Thoracic aorta (tissue), 2 donors: ENCODE data around the gene DMKN. TPM values are rescaled to one million over a fixed set of nuclear protein-coding genes. Genes with fewer than 3 reads are reported as not detected.
"Not testable (repeated sequence)": the region's sequence is repeated elsewhere in the genome, so short reads cannot be mapped to it uniquely, and the experiment has no call there.

ENCODE experiments used
- ATAC-seq: fragments of 150-250 bp; one replicate; pipeline ENCODE4 v1.8.0; 2017; ENCODE audit warnings: low read depth; ENCODE audit not compliant: insufficient number of reproducible peaks, low FRiP score
- DNase-seq: peaks from one replicate; pipeline ENCODE4 v3.0.0-alpha.2; 2020; ENCODE audit warnings: low spot score
- H3K27ac ChIP-seq, 2 donors: fragments of 200-600 bp; sonication (generic); 1 replicate in 1 of 2; 2 replicates in 1 of 2; pipeline ENCODE4 v1.5.1; 2016; ENCODE audit warnings: mild to moderate bottlenecking in 2 of 2, moderate library complexity in 2 of 2
- H3K27me3 ChIP-seq: fragments of 200-600 bp; sonication (generic); replicated peaks from 2 replicates; pipeline ENCODE4 v1.6.0; 2016; ENCODE audit warnings: mild to moderate bottlenecking; ENCODE audit not compliant: insufficient read depth
- H3K36me3 ChIP-seq: fragments of 200-600 bp; sonication (generic); one replicate; pipeline ENCODE4 v1.5.1; 2016
- H3K4me1 ChIP-seq, 2 donors: fragments of 200-600 bp; sonication (generic); 1 replicate in 1 of 2; 2 replicates in 1 of 2; pipeline versions ENCODE4 v1.5.1 to v1.6.0; 2016; ENCODE audit warnings: low read depth in 2 of 2, mild to moderate bottlenecking in 1 of 2; ENCODE audit not compliant: control insufficient read depth in 1 of 2
- H3K4me3 ChIP-seq: fragments of 200-600 bp; sonication (generic); 2 replicates; pipeline ENCODE4 v1.5.1; 2016; ENCODE audit warnings: mild to moderate bottlenecking
- H3K9me3 ChIP-seq: fragments of 200-600 bp; sonication (generic); 2 replicates; pipeline ENCODE4 v1.5.1; 2016
- CTCF ChIP-seq: fragments of 200-600 bp; sonication (generic); IDR thresholded peaks from one replicate; pipeline ENCODE4 v1.5.1; 2019; ENCODE audit warnings: antibody characterized with exemption
- total RNA-seq, 2 donors: library from RNA; depleted of rRNA; stranded (reverse); fragments of >200 nt; gene quantifications; one replicate each; pipeline versions ENCODE4 v1.1.0 to v1.2.3, GENCODE V29; 2016

Gene DMKN
- total RNA-seq, 2 donors from 2014 or later = 26.1 to 53.7 TPM

GRCh38 chr19:35486268-35486708, 27.2 kb downstream of the DMKN start:
- H3K27ac ChIP-seq = no peak overlapping the region

GRCh38 chr19:35484252-35485036, 29.0 kb downstream of the DMKN start:
- Histone ChIP-seq H3K4me3 (no peak overlapping the region), H3K36me3 (no peaks in the 10 kb centered on the region), H3K4me1 (no peaks in the 10 kb centered on the region), H3K9me3 (no peaks in the 10 kb centered on the region), H3K27me3 (no peaks in the 10 kb centered on the region), H3K27ac (no peak overlapping the region)
- TF ChIP-seq CTCF = no peak
- DNase-seq = no peak
- ATAC-seq = no peak

More at GRCh38 chr19:35486268-35486708, 27.2 kb downstream of the DMKN start:
- no peak for ATAC-seq
- no peak for TF ChIP-seq CTCF
- Histone ChIP-seq H3K27me3 (no peaks in the 10 kb centered on the region), H3K36me3 (no peaks in the 10 kb centered on the region), H3K4me3 (no peak overlapping the region), H3K4me1 (no peaks in the 10 kb centered on the region), H3K9me3 (no peaks in the 10 kb centered on the region)
- DNase-seq = no peak

DNA sequence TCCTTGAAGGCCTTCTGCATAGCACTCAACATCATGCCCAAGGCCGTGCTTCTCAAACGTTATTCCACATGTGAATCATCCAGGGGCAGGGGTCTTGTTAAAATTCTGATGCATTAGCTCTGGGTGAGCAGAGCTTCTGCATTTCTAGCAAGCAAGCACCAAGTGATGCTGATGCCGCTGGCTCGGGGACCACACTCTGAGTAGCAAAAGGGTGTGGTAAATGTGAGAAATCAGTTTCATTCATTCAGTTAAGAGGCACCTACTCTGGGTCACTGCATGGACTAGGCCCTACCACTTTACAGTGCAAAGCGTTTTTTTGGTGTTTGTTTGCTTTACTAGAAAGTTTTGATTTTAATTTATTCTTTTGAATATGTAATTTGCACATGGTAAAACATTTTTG, 30.4 kb downstream of the DMKN start:
- H3K4me3 ChIP-seq = no peak overlapping the region
- H3K4me1 ChIP-seq = no peaks in the 10 kb centered on the region
- H3K36me3 ChIP-seq = no peaks in the 10 kb centered on the region
- TF ChIP-seq CTCF = no peak
- DNase-seq (no peak), ATAC-seq (no peak)
- H3K27me3 ChIP-seq = no peaks in the 10 kb centered on the region
- H3K27ac ChIP-seq = no peak overlapping the region
- no peaks in the 10 kb centered on the region for H3K9me3 ChIP-seq

DNA sequence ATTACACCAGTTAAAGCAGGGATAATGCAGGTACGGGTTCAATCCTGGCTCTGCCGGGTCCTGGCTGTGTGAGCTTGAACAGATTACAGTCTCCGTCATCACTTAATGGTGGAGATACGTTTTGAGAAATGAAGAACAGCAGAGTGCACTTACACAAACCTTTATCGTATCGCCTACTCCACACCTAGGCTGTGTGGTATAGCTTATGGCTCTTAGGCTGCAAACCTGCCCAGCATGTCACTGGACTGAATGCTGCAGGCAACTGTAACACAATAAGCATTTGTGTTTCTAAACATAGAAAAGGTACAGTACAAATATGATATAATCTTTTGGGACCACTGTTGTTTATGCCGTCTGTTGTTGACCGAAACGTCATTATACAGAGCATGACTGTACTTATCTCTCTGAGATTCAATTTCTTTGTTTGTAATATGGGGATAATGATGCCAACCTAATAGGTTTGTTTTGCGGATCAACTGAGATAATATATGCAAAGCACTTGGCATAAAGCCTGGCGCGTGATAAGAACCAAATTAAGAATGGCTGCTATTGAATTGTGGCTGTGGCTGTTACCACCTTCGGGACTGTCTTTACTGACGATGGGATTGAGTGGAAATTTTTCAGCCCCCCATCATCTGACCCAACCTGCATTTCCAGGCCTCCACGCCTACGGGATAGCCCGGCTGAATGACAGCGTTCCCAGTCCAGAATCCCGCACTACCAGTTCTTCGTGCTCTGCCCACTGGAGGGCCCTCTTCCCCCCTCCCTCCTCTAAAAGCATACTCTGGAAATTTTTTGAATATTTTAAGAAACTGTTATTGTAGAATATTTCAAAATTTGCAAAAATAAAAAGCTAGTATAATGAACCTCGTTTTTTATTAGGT, 34.4 kb downstream of the DMKN start:
- ATAC-seq (no peak), DNase-seq (no peak)
- Histone ChIP-seq H3K4me3 (no peak overlapping the region), H3K36me3 (no peaks in the 10 kb centered on the region), H3K27ac (no peak overlapping the region), H3K4me1 (no peaks in the 10 kb centered on the region), H3K27me3 (no peaks in the 10 kb centered on the region), H3K9me3 (no peaks in the 10 kb centered on the region)
- TF ChIP-seq CTCF = no peak

- Histone ChIP-seq H3K27me3 (no peaks in the 10 kb centered on the region), H3K27ac (no peak overlapping the region), H3K4me3 (no peak overlapping the region), H3K9me3 (no peaks in the 10 kb centered on the region), H3K4me1 (no peaks in the 10 kb centered on the region), H3K36me3 (no peaks in the 10 kb centered on the region)
- ATAC-seq (no peak), DNase-seq (no peak)
- no peak for TF ChIP-seq CTCF
These were observed 37.3 kb downstream of the DMKN start for GRCh38 chr19:35476149-35476548.

GRCh38 chr19:35474594-35474993, 38.9 kb downstream of the DMKN start:
- H3K4me3 ChIP-seq, H3K27me3 ChIP-seq, DNase-seq, ATAC-seq, H3K4me1 ChIP-seq, H3K36me3 ChIP-seq, H3K9me3 ChIP-seq, H3K27ac ChIP-seq: not testable (repeated sequence)
